CD14-positive monocyte (primary cell): ENCODE measurements around the gene KIFC3. TPM values are rescaled to one million over a fixed set of nuclear protein-coding genes. Genes with fewer than 3 reads are reported as not detected.

ENCODE experiments used
- DNase-seq, 3 donors: peaks; one replicate each; pipeline ENCODE4 v3.0.0-alpha.2; 2011 to 2022
- H2AFZ ChIP-seq: 2 replicates; pipeline ENCODE4 v1.6.0; 2012; ENCODE audit warnings: mild to moderate bottlenecking, low read depth, low read length, inconsistent platforms; ENCODE audit not compliant: insufficient read depth, poor library complexity, severe bottlenecking
- H3K27ac ChIP-seq, 2 donors: 1 replicate in 1 of 2; 2 replicates in 1 of 2; pipeline ENCODE4 v1.5.1; 2012 to 2013; ENCODE audit warnings: low read length in 2 of 2, control low read depth in 1 of 2, inconsistent platforms in 1 of 2, low read depth in 1 of 2, mild to moderate bottlenecking in 1 of 2
- H3K27me3 ChIP-seq, 2 donors: one replicate each; pipeline versions ENCODE4 v1.6.0 to v1.6.1; 2011 to 2013; ENCODE audit warnings: low read length in 2 of 2; ENCODE audit not compliant: control insufficient read depth in 2 of 2, insufficient read depth in 2 of 2
- H3K36me3 ChIP-seq, 2 donors: replicated peaks in 1 of 2; 1 replicate in 1 of 2; 2 replicates in 1 of 2; pipeline versions ENCODE4 v1.5.1 to v1.6.1; 2012 to 2013; ENCODE audit warnings: low read length in 2 of 2, control low read depth in 1 of 2, inconsistent platforms in 1 of 2, mild to moderate bottlenecking in 1 of 2; ENCODE audit not compliant: insufficient read depth in 2 of 2, control insufficient read depth in 1 of 2
- H3K4me1 ChIP-seq, 2 donors: 1 replicate in 1 of 2; 2 replicates in 1 of 2; pipeline versions ENCODE4 v1.5.1 to v1.6.1; 2012 to 2013; ENCODE audit warnings: low read length in 2 of 2, control low read depth in 1 of 2, inconsistent platforms in 1 of 2, mild to moderate bottlenecking in 1 of 2, moderate library complexity in 1 of 2; ENCODE audit not compliant: insufficient read depth in 2 of 2, control insufficient read depth in 1 of 2
- H3K4me2 ChIP-seq: replicated peaks from 2 replicates; pipeline ENCODE3; 2012; ENCODE audit warnings: low read length, moderate library complexity, mild to moderate bottlenecking; ENCODE audit not compliant: poor library complexity, severe bottlenecking; ENCODE audit errors: extremely low read depth
- H3K4me3 ChIP-seq, 3 experiments: fragments of 200-600 bp in 1 of 3; sonication (generic) in 1 of 3; replicated peaks in 1 of 3; 1 replicate in 2 of 3; 2 replicates in 1 of 3; pipeline ENCODE4 v1.5.1; 2011 to 2013; ENCODE audit warnings: low read length in 3 of 3, mild to moderate bottlenecking in 3 of 3, control low read depth in 2 of 3, low read depth in 2 of 3, inconsistent platforms in 1 of 3, moderate library complexity in 1 of 3
- H3K79me2 ChIP-seq: 2 replicates; pipeline ENCODE4 v1.6.0; 2012; ENCODE audit warnings: mild to moderate bottlenecking, control low read depth, inconsistent platforms, low read length, moderate library complexity; ENCODE audit not compliant: insufficient read depth
- H3K9ac ChIP-seq: 2 replicates; pipeline ENCODE4 v1.6.0; 2017; ENCODE audit warnings: low read length, mild to moderate bottlenecking; ENCODE audit not compliant: insufficient read depth, poor library complexity, severe bottlenecking
- H3K9me3 ChIP-seq, 2 donors: replicated peaks in 1 of 2; 1 replicate in 1 of 2; 2 replicates in 1 of 2; pipeline versions ENCODE4 v1.5.1 to v1.6.1; 2012 to 2013; ENCODE audit warnings: low read length in 2 of 2, control low read depth in 1 of 2; ENCODE audit not compliant: control insufficient read depth in 1 of 2, insufficient read depth in 1 of 2
- H4K20me1 ChIP-seq: 2 replicates; pipeline ENCODE4 v1.6.0; 2012; ENCODE audit warnings: mild to moderate bottlenecking, low read length, control low read depth, moderate library complexity; ENCODE audit not compliant: insufficient read depth
- H3K27ac Mint-ChIP-seq, 7 donors: one replicate each; pipeline ENCODE4 v1.8.0; 2020; ENCODE audit warnings: mild to moderate bottlenecking in 7 of 7, mixed read lengths in 7 of 7, moderate library complexity in 6 of 7, inconsistent platforms in 2 of 7
- H3K27me3 Mint-ChIP-seq, 3 donors: one replicate each; pipeline ENCODE4 v1.8.0; 2021 to 2022; ENCODE audit warnings: low read depth in 3 of 3, mild to moderate bottlenecking in 3 of 3, mixed read lengths in 3 of 3, moderate library complexity in 3 of 3, inconsistent platforms in 1 of 3
- H3K36me3 Mint-ChIP-seq, 2 donors: one replicate each; pipeline ENCODE4 v1.8.0; 2020; ENCODE audit warnings: mixed read lengths in 2 of 2, inconsistent platforms in 1 of 2, mild to moderate bottlenecking in 1 of 2
- H3K4me1 Mint-ChIP-seq: one replicate; pipeline ENCODE4 v1.8.0; 2020; ENCODE audit warnings: mild to moderate bottlenecking, mixed read lengths
- H3K4me3 Mint-ChIP-seq, 2 donors: one replicate each; pipeline ENCODE4 v1.8.0; 2020; ENCODE audit warnings: mild to moderate bottlenecking in 2 of 2, mixed read lengths in 2 of 2, moderate library complexity in 1 of 2
- H3K9me3 Mint-ChIP-seq, 7 donors: one replicate each; pipeline ENCODE4 v1.8.0; 2020 to 2022; ENCODE audit warnings: mixed read lengths in 7 of 7, mild to moderate bottlenecking in 6 of 7, moderate library complexity in 6 of 7, inconsistent platforms in 2 of 7
- WGBS: methylation state at CpG from one replicate; pipeline ENCODE4 v1.1.5; 2013; ENCODE audit warnings: missing lambda C conversion rate; ENCODE audit not compliant: insufficient coverage; 5-methylcytosine and 5-hydroxymethylcytosine counted together
- intact Hi-C, 2 donors: fragments of 100-400 bp; cut with micrococcal nuclease; formaldehyde crosslinking; loops; one replicate each; pipeline versions ENCODE4 v1.15.0 to v1.15.1; 2023
- polyA plus RNA-seq, 3 donors: library from polyadenylated mRNA; depleted of rRNA in 1 of 3; unstranded in 2 of 3; stranded (reverse) in 1 of 3; fragments of 300-500 nt in 2 of 3; fragments of >200 nt in 1 of 3; fragmentation: Illumina TruSeq in 2 of 3; gene quantifications; 1 replicate in 2 of 3; 2 replicates in 1 of 3; pipeline ENCODE4 v1.2.3, GENCODE V29; 2012 to 2021
- TF ChIP-seq, protein P1 (sequence below): fragments of 200-600 bp; IDR thresholded peaks from one replicate; pipeline ENCODE4 v1.8.0; 2022; ENCODE audit warnings: antibody characterized with exemption, mild to moderate bottlenecking

Gene KIFC3
- polyA plus RNA-seq, 3 donors: 0.24 to 1.7 TPM; not detected in 1

GRCh38 chr16:57815987-57816745 lies 13.9 kb upstream of the KIFC3 start:
- no peak overlapping the region for H3K4me2 ChIP-seq
- H3K4me1 ChIP-seq: peaks cover 6 to 13% of the 10 kb centered on the region in 2 donors
- under 1% methylated on average over 11 of the region's 16 CpGs for WGBS
- no peaks in the 10 kb centered on the region for H3K9me3 ChIP-seq
- H3K27ac ChIP-seq: peak overlapping the region in 1 of 2 donors; percentile 45
- intact Hi-C loops: no loop called here
- peak; percentile 86 to 93 (median 88) for DNase-seq
- Mint-ChIP-seq H3K27me3 (peaks cover 8 to 25% (median 18%) of the 10 kb centered on the region in 3 donors), H3K27ac (peak overlapping the region; percentile 41 to 85 (median 70)), H3K4me1 (peaks cover 15% of the 10 kb centered on the region), H3K36me3 (no peaks in the 10 kb centered on the region), H3K4me3 (peak overlapping the region in 1 of 2 donors; percentile 53), H3K9me3 (no peaks in the 10 kb centered on the region)
- TF ChIP-seq, protein P1, sequence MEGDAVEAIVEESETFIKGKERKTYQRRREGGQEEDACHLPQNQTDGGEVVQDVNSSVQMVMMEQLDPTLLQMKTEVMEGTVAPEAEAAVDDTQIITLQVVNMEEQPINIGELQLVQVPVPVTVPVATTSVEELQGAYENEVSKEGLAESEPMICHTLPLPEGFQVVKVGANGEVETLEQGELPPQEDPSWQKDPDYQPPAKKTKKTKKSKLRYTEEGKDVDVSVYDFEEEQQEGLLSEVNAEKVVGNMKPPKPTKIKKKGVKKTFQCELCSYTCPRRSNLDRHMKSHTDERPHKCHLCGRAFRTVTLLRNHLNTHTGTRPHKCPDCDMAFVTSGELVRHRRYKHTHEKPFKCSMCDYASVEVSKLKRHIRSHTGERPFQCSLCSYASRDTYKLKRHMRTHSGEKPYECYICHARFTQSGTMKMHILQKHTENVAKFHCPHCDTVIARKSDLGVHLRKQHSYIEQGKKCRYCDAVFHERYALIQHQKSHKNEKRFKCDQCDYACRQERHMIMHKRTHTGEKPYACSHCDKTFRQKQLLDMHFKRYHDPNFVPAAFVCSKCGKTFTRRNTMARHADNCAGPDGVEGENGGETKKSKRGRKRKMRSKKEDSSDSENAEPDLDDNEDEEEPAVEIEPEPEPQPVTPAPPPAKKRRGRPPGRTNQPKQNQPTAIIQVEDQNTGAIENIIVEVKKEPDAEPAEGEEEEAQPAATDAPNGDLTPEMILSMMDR: no peak
- no peak overlapping the region for H3K4me3 ChIP-seq
- H3K36me3 ChIP-seq: no peaks in the 10 kb centered on the region
- H3K27me3 ChIP-seq: no peaks in the 10 kb centered on the region
- H2AFZ ChIP-seq: no peak overlapping the region
- peak overlapping the region; percentile 10 for H3K9ac ChIP-seq
- no peaks in the 10 kb centered on the region for H4K20me1 ChIP-seq
- no peaks in the 10 kb centered on the region for H3K79me2 ChIP-seq

DNA sequence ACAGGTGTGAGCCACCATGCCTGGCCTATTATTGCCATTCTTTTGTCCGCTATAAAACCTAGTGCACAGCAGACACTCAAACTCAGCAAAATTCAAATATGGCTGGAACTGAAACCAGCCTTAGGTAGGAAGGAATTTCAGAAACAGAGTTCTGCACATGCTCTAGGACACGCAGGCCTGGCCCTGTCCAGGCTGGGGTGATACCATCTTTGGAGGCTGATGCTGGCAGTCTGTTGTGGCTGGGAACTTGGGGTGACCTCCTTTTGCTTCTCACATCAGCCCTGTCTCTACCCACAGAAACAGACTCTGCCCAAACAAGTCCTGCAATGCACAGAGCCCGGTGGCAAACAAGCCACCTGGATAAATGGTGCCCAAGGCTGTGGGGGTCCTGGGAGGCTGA lies 12.6 kb upstream of the KIFC3 start:
- no peaks in the 10 kb centered on the region for H3K36me3 ChIP-seq
- no peaks in the 10 kb centered on the region for H3K9me3 ChIP-seq
- H3K36me3 Mint-ChIP-seq: no peaks in the 10 kb centered on the region
- intact Hi-C loops: no loop called here
- DNase-seq: no peak
- no peaks in the 10 kb centered on the region for H4K20me1 ChIP-seq
- no peak overlapping the region for H2AFZ ChIP-seq
- H3K4me1 Mint-ChIP-seq: peaks cover 24% of the 10 kb centered on the region
- whole genome bisulfite sequencing: no CpG with 5 or more reads among the region's 3 CpGs
- H3K4me3 Mint-ChIP-seq: no peak overlapping the region
- no peak overlapping the region for H3K4me3 ChIP-seq
- TF ChIP-seq, protein P1: no peak
- peaks cover 9 to 30% (median 27%) of the 10 kb centered on the region in 3 donors for H3K27me3 Mint-ChIP-seq
- H3K79me2 ChIP-seq: no peaks in the 10 kb centered on the region
- no peak overlapping the region for H3K9ac ChIP-seq
- H3K27ac Mint-ChIP-seq: peak overlapping the region in 1 of 7 donors; percentile 71
- H3K27me3 ChIP-seq: no peaks in the 10 kb centered on the region
- H3K4me1 ChIP-seq: peaks cover 17 to 25% of the 10 kb centered on the region in 2 donors
- H3K4me2 ChIP-seq: no peak overlapping the region
- H3K27ac ChIP-seq: no peak overlapping the region
- H3K9me3 Mint-ChIP-seq: no peaks in the 10 kb centered on the region
